GM06990 (cell line): Measurements from ENCODE around the gene FAM20C.

Experiments used
- DNase-seq: peaks from one replicate; pipeline ENCODE4 v3.0.0-alpha.2; 2011; ENCODE audit not compliant: insufficient read length; ENCODE audit errors: extremely low read depth
- H3K27me3 ChIP-seq: replicated peaks from 2 replicates; pipeline ENCODE4 v1.6.0; 2011; ENCODE audit warnings: low read length; ENCODE audit not compliant: control insufficient read depth, insufficient read depth
- H3K36me3 ChIP-seq: 2 replicates; pipeline ENCODE4 v1.5.1; 2011; ENCODE audit warnings: low read length; ENCODE audit not compliant: control insufficient read depth, insufficient read depth
- H3K4me3 ChIP-seq: replicated peaks from 2 replicates; pipeline ENCODE4 v1.5.1; 2011; ENCODE audit warnings: low read depth, mild to moderate bottlenecking, control low read depth, low read length
- TF ChIP-seq, protein P1 (sequence below): IDR thresholded peaks from 2 replicates; pipeline ENCODE4 v1.5.1; 2011; ENCODE audit warnings: low read length, control low read depth, mild to moderate bottlenecking, inconsistent platforms; ENCODE audit not compliant: insufficient read depth, poor library complexity, severe bottlenecking

The FAM20C gene

DNA sequence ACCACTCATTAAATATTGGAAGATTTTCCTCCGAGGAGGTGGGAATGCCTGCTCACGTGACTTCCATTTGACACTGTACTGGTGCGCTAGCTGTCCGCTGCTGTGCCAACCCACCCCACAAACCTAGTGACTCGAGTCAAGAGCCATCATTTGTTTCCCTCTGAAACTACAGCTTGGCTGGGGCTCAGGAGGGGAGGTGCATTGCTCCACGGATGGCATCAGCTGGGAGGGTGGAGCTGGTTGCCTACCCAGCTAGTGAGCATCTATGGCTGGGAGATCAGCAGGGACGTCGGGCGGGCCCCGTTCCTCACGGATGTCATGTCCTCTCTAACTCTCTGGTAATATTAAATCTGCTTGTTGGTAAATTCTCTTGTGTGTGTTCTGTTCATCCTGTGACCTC is 88.1 kb downstream of the FAM20C start:
- Histone ChIP-seq H3K36me3 (no peaks in the 10 kb centered on the region), H3K4me3 (no peak overlapping the region), H3K27me3 (no peaks in the 10 kb centered on the region)
- no peak for DNase-seq
- TF ChIP-seq, protein P1, sequence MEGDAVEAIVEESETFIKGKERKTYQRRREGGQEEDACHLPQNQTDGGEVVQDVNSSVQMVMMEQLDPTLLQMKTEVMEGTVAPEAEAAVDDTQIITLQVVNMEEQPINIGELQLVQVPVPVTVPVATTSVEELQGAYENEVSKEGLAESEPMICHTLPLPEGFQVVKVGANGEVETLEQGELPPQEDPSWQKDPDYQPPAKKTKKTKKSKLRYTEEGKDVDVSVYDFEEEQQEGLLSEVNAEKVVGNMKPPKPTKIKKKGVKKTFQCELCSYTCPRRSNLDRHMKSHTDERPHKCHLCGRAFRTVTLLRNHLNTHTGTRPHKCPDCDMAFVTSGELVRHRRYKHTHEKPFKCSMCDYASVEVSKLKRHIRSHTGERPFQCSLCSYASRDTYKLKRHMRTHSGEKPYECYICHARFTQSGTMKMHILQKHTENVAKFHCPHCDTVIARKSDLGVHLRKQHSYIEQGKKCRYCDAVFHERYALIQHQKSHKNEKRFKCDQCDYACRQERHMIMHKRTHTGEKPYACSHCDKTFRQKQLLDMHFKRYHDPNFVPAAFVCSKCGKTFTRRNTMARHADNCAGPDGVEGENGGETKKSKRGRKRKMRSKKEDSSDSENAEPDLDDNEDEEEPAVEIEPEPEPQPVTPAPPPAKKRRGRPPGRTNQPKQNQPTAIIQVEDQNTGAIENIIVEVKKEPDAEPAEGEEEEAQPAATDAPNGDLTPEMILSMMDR, result no peak

DNA sequence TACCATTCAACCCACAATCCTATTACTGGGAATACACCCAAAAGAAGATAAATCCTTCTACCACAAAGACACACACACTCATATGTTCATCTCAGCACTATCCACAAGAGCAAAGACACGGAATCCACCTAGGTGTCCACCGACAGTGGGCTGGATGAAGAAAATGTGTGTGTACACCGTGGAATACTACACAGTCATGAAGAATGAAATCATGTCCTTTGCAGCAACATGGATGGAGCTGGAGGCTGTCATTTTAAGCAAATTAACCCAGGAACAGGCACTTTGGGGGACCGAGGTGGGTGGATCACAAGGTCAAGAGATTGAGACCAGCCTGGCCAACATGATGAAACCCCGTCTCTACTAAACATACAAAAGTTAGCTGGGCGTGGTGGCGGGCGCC is 89.3 kb downstream of the FAM20C start:
- H3K27me3 ChIP-seq, result no peaks in the 10 kb centered on the region
- DNase-seq, result no peak
- H3K4me3 ChIP-seq, result no peak overlapping the region
- no peaks in the 10 kb centered on the region for H3K36me3 ChIP-seq
- TF ChIP-seq, protein P1, result no peak

DNA sequence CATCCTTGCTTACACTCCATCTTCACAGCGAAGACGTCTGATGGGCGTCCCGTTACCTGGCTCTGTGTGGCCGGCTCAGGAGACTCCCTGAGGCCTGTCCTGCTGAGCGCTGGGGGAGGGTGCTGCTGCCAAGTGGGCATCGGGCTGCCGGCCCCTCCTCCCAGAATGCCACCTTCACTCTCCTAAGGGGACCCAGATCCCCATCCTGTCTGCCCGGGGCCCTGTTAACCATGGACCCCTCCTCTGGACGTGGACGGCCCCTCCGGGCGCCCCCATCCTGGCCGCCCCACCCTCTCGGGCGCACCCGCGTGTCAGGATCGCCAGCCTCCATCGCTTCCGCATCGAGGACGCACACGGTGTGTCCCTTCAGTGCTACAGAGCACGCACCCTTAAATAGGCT is 90.2 kb downstream of the FAM20C start:
- H3K27me3 ChIP-seq, result no peaks in the 10 kb centered on the region
- no peaks in the 10 kb centered on the region for H3K36me3 ChIP-seq
- DNase-seq, result no peak
- TF ChIP-seq, protein P1, result no peak
- no peak overlapping the region for H3K4me3 ChIP-seq

DNA sequence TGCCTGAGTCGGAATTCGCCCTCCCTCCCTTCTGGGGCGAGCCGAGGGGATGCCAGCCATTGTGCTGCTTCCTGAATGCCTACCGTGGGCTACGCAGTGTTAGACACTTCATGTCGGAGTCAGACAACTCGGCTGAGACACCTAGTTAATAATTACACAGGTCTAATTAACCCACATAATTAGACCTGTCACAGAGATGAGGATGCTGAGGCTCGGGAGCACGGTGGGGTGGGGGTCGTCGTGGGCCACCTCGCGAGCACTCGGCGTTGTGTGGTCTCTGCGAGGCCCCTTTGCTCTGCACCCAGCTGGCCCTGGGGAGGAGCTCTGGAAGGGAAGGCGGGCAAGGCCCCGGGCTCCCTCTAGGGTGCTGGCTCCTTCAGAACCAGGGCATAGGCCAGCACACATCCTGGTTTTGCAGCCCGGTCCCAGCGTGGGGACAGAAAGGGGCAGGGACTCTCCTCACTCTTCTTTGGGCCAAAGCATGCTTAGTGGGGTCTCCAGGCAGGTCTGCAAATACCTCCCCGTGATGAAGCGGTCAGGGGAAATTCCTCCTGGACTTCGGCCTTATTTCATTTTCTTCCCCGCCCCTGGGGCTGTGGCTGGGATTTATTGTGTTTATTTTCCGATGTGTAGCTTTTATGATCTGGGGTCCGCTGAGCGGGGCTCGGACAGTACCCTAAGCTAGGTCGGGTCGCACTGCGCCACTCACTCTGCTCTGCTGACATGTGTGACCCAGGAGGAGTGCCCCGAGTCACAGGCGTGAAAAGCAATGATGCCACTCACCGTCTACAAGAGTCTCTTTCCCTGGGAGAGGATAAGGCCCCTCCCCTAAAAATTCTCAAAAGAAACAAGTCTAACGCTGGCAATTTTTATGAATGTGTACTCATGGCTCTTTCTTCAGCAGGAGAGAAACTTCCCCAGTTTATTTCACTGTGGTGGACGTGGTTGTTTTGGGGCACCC is 92.7 kb downstream of the FAM20C start:
- no peak for DNase-seq
- no peaks in the 10 kb centered on the region for H3K27me3 ChIP-seq
- H3K4me3 ChIP-seq, result no peak overlapping the region
- TF ChIP-seq, protein P1, result no peak
- H3K36me3 ChIP-seq, result no peaks in the 10 kb centered on the region

DNA sequence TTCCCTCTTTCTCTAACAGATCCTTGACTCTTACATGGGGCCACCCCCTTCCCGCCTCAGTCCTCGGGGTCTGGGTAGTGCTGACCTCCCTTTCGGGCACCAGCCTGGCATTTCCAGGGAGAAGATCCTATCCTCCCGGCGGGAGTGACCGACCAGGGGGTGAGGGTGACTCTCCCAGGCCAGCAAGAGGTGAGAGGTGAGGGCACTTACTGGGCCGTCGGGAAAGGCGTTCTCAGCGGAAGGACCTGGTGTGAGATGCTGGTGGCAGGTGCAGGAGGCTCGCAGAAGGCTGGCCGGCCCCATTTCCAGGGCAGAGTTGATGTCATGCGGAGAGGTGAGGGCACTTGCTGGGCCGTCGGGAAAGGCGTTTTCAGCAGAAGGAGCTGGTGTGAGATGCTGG is 93.4 kb downstream of the FAM20C start:
- no peaks in the 10 kb centered on the region for H3K27me3 ChIP-seq
- H3K4me3 ChIP-seq, result no peak overlapping the region
- DNase-seq, result no peak
- no peaks in the 10 kb centered on the region for H3K36me3 ChIP-seq
- TF ChIP-seq, protein P1, result no peak
